Measurements from ENCODE around the gene DNMBP.

Gene DNMBP

GRCh38 chr10:100009793-100010676 is at the start of gene DNMBP:
Gene DNMBP (minus strand): TSS chr10:100009947. CDS start chr10:99972124, 37,823 bp downstream.
- no peak within 1 kb of the TSS for H3K27ac ChIP-seq (ENCODE audit: low read length)
- no CpG with 5 or more reads among the region's 86 CpGs for WGBS (ENCODE audit: insufficient coverage, insufficient read length)

GRCh38 chr10:100057948-100058347 is 48.2 kb upstream of the DNMBP start:
- no peak overlapping the region for H3K27ac ChIP-seq (ENCODE audit: low read length)
- WGBS (ENCODE audit: insufficient coverage, insufficient read length) = no CpG with 5 or more reads among the region's 1 CpG

More at GRCh38 chr10:100009793-100010676, at the start of gene DNMBP:
- no peaks in the 10 kb centered on the region for H3K27me3 ChIP-seq (ENCODE audit: control insufficient read depth, insufficient read depth, low read length)
- peak; percentile 22 for DNase-seq (ENCODE audit: low read depth, low spot score)
- peaks cover 2% of the 10 kb centered on the region; the same call in 1 of the 2 replicates for H3K4me1 ChIP-seq (ENCODE audit: control insufficient read depth, insufficient read depth, low read length)
- H3K9me3 ChIP-seq (ENCODE audit: control insufficient read depth, insufficient read depth, low read length) = no peaks in the 10 kb centered on the region
- H3K4me3 ChIP-seq (ENCODE audit: low read length) = peak within 1 kb of the TSS; percentile 73; the same call in 1 of the 2 replicates
- no peaks in the 10 kb centered on the region for H3K36me3 ChIP-seq (ENCODE audit: control insufficient read depth, insufficient read depth, low read length)

GRCh38 chr10:100053686-100054460 is 44.1 kb upstream of the DNMBP start:
- no peaks in the 10 kb centered on the region for H3K36me3 ChIP-seq (ENCODE audit: control insufficient read depth, insufficient read depth, low read length)
- no CpG with 5 or more reads among the region's 6 CpGs for WGBS (ENCODE audit: insufficient coverage, insufficient read length)
- no peaks in the 10 kb centered on the region for H3K4me1 ChIP-seq (ENCODE audit: control insufficient read depth, insufficient read depth, low read length)
- DNase-seq (ENCODE audit: low read depth, low spot score) = no peak
- H3K27ac ChIP-seq (ENCODE audit: low read length) = no peak overlapping the region
- H3K4me3 ChIP-seq (ENCODE audit: low read length) = no peak overlapping the region
- H3K27me3 ChIP-seq (ENCODE audit: control insufficient read depth, insufficient read depth, low read length) = no peaks in the 10 kb centered on the region
- no peaks in the 10 kb centered on the region for H3K9me3 ChIP-seq (ENCODE audit: control insufficient read depth, insufficient read depth, low read length)

More at GRCh38 chr10:100057948-100058347, 48.2 kb upstream of the DNMBP start:
- Histone ChIP-seq H3K27me3 (ENCODE audit: control insufficient read depth, insufficient read depth, low read length) (no peaks in the 10 kb centered on the region), H3K4me3 (ENCODE audit: low read length) (no peak overlapping the region), H3K36me3 (ENCODE audit: control insufficient read depth, insufficient read depth, low read length) (no peaks in the 10 kb centered on the region), H3K9me3 (ENCODE audit: control insufficient read depth, insufficient read depth, low read length) (no peaks in the 10 kb centered on the region), H3K4me1 (ENCODE audit: control insufficient read depth, insufficient read depth, low read length) (no peaks in the 10 kb centered on the region)
- no peak for DNase-seq (ENCODE audit: low read depth, low spot score)

- Histone ChIP-seq H3K4me1 (ENCODE audit: control insufficient read depth, insufficient read depth, low read length) (no peaks in the 10 kb centered on the region; the same call in 1 of the 2 replicates), H3K27ac (ENCODE audit: low read length) (no peak overlapping the region), H3K4me3 (ENCODE audit: low read length) (no peak overlapping the region), H3K27me3 (ENCODE audit: control insufficient read depth, insufficient read depth, low read length) (no peaks in the 10 kb centered on the region), H3K9me3 (ENCODE audit: control insufficient read depth, insufficient read depth, low read length) (no peaks in the 10 kb centered on the region), H3K36me3 (ENCODE audit: control insufficient read depth, insufficient read depth, low read length) (no peaks in the 10 kb centered on the region)
- WGBS (ENCODE audit: insufficient coverage, insufficient read length) = no CpG with 5 or more reads among the region's 7 CpGs
- peak; percentile 77 for DNase-seq (ENCODE audit: low read depth, low spot score)
Observed at GRCh38 chr10:100046021-100046486, 36.3 kb upstream of the DNMBP start.

GRCh38 chr10:100045592-100045991 is 35.8 kb upstream of the DNMBP start:
- Histone ChIP-seq H3K27me3 (ENCODE audit: control insufficient read depth, insufficient read depth, low read length) (no peaks in the 10 kb centered on the region), H3K9me3 (ENCODE audit: control insufficient read depth, insufficient read depth, low read length) (no peaks in the 10 kb centered on the region), H3K36me3 (ENCODE audit: control insufficient read depth, insufficient read depth, low read length) (no peaks in the 10 kb centered on the region), H3K27ac (ENCODE audit: low read length) (no peak overlapping the region), H3K4me1 (ENCODE audit: control insufficient read depth, insufficient read depth, low read length) (no peaks in the 10 kb centered on the region; the same call in 1 of the 2 replicates), H3K4me3 (ENCODE audit: low read length) (no peak overlapping the region)
- DNase-seq (ENCODE audit: low read depth, low spot score) = no peak
- WGBS (ENCODE audit: insufficient coverage, insufficient read length) = no CpG with 5 or more reads among the region's 2 CpGs

GRCh38 chr10:100043796-100044195 is 34.0 kb upstream of the DNMBP start:
- WGBS (ENCODE audit: insufficient coverage, insufficient read length) = no CpG with 5 or more reads among the region's 3 CpGs
- Histone ChIP-seq H3K36me3 (ENCODE audit: control insufficient read depth, insufficient read depth, low read length) (no peaks in the 10 kb centered on the region), H3K4me3 (ENCODE audit: low read length) (no peak overlapping the region), H3K27me3 (ENCODE audit: control insufficient read depth, insufficient read depth, low read length) (no peaks in the 10 kb centered on the region), H3K4me1 (ENCODE audit: control insufficient read depth, insufficient read depth, low read length) (no peaks in the 10 kb centered on the region; the same call in 1 of the 2 replicates), H3K9me3 (ENCODE audit: control insufficient read depth, insufficient read depth, low read length) (no peaks in the 10 kb centered on the region), H3K27ac (ENCODE audit: low read length) (no peak overlapping the region)
- no peak for DNase-seq (ENCODE audit: low read depth, low spot score)

GRCh38 chr10:100043344-100043743 is 33.6 kb upstream of the DNMBP start:
- Histone ChIP-seq H3K4me3 (ENCODE audit: low read length) (no peak overlapping the region), H3K36me3 (ENCODE audit: control insufficient read depth, insufficient read depth, low read length) (no peaks in the 10 kb centered on the region), H3K27me3 (ENCODE audit: control insufficient read depth, insufficient read depth, low read length) (no peaks in the 10 kb centered on the region), H3K9me3 (ENCODE audit: control insufficient read depth, insufficient read depth, low read length) (no peaks in the 10 kb centered on the region), H3K4me1 (ENCODE audit: control insufficient read depth, insufficient read depth, low read length) (peaks cover 2% of the 10 kb centered on the region; the same call in 1 of the 2 replicates), H3K27ac (ENCODE audit: low read length) (no peak overlapping the region)
- WGBS (ENCODE audit: insufficient coverage, insufficient read length) = no CpG with 5 or more reads among the region's 2 CpGs
- no peak for DNase-seq (ENCODE audit: low read depth, low spot score)

GRCh38 chr10:100041306-100042002 is 31.7 kb upstream of the DNMBP start:
- no peak overlapping the region for H3K4me3 ChIP-seq (ENCODE audit: low read length)
- no peaks in the 10 kb centered on the region for H3K36me3 ChIP-seq (ENCODE audit: control insufficient read depth, insufficient read depth, low read length)
- no peak overlapping the region for H3K27ac ChIP-seq (ENCODE audit: low read length)
- H3K27me3 ChIP-seq (ENCODE audit: control insufficient read depth, insufficient read depth, low read length) = no peaks in the 10 kb centered on the region
- no peak for DNase-seq (ENCODE audit: low read depth, low spot score)
- peaks cover 2% of the 10 kb centered on the region for H3K4me1 ChIP-seq (ENCODE audit: control insufficient read depth, insufficient read depth, low read length)
- no peaks in the 10 kb centered on the region for H3K9me3 ChIP-seq (ENCODE audit: control insufficient read depth, insufficient read depth, low read length)
- WGBS (ENCODE audit: insufficient coverage, insufficient read length) = no CpG with 5 or more reads among the region's 2 CpGs

GRCh38 chr10:100038561-100039071 is 28.9 kb upstream of the DNMBP start:
- Histone ChIP-seq H3K36me3 (ENCODE audit: control insufficient read depth, insufficient read depth, low read length) (no peaks in the 10 kb centered on the region), H3K27ac (ENCODE audit: low read length) (no peak overlapping the region), H3K9me3 (ENCODE audit: control insufficient read depth, insufficient read depth, low read length) (no peaks in the 10 kb centered on the region), H3K27me3 (ENCODE audit: control insufficient read depth, insufficient read depth, low read length) (no peaks in the 10 kb centered on the region), H3K4me3 (ENCODE audit: low read length) (no peak overlapping the region), H3K4me1 (ENCODE audit: control insufficient read depth, insufficient read depth, low read length) (peaks cover 2% of the 10 kb centered on the region)
- WGBS (ENCODE audit: insufficient coverage, insufficient read length) = no CpG with 5 or more reads among the region's 1 CpG
- no peak for DNase-seq (ENCODE audit: low read depth, low spot score)
